ENCODE data around the gene TDRD9.

- TF ChIP-seq CTCF (IDR thresholded peaks at IDR 0.05; ENCODE audit: poor library complexity) (no peak), EZH2 (IDR thresholded peaks at IDR 0.05; ENCODE audit: borderline replicate concordance) (no peak), EZH2phosphoT487 (IDR thresholded peaks at IDR 0.05; ENCODE audit: low read depth, severe bottlenecking, unreplicated experiment) (no peak)
Measured at GRCh38 chr14:103989034-103989433, 60.8 kb downstream of the TDRD9 start.

Measured in hepatocyte (in vitro differentiated cells).